Naive thymus-derived CD8-positive, alpha-beta T cell (primary cell): Measurements from ENCODE around the gene DGUOK. TPM values are rescaled to one million over a fixed set of nuclear protein-coding genes. Genes with fewer than 3 reads are reported as not detected.
"Not testable (repeated sequence)": the region's sequence is repeated elsewhere in the genome, so short reads cannot be mapped to it uniquely, and the experiment has no call there.

Source experiments
- ATAC-seq, 2 donors: fragments of 150-1000 bp; cut with Tn5 transposase in 1 of 2; sonication (Bioruptor Pico), chemical (Tn5 transposase) in 1 of 2; 1 replicate in 1 of 2; 2 replicates in 1 of 2; pipeline ENCODE4 v1.10.0; 2021; ENCODE audit warnings: mild to moderate bottlenecking in 2 of 2, moderate library complexity in 2 of 2
- POLR2A ChIA-PET: fragments of 350-600 bp; sonication (Branson Sonifier 250); formaldehyde crosslinking; loops from one replicate; lab custom pipeline; 2021; ENCODE audit warnings: antibody characterized with exemption; lab: Charles Lee
- DNase-seq, 10 donors: peaks; one replicate each; pipeline versions ENCODE4 v3.0.0 to v3.0.0-alpha.2; 2020 to 2022
- H3K27ac Mint-ChIP-seq, 10 donors: one replicate each; pipeline ENCODE4 v1.8.0; 2020 to 2022; ENCODE audit warnings: mild to moderate bottlenecking in 10 of 10, mixed read lengths in 10 of 10, moderate library complexity in 4 of 10, inconsistent platforms in 1 of 10
- H3K27me3 Mint-ChIP-seq, 5 donors: one replicate each; pipeline ENCODE4 v1.8.0; 2021 to 2022; ENCODE audit warnings: mixed read lengths in 5 of 5
- H3K36me3 Mint-ChIP-seq, 3 donors: one replicate each; pipeline ENCODE4 v1.8.0; 2020 to 2022; ENCODE audit warnings: mixed read lengths in 3 of 3, mild to moderate bottlenecking in 2 of 3, inconsistent platforms in 1 of 3
- H3K4me1 Mint-ChIP-seq, 4 donors: one replicate each; pipeline ENCODE4 v1.8.0; 2021 to 2022; ENCODE audit warnings: mixed read lengths in 4 of 4
- H3K4me3 Mint-ChIP-seq, 10 donors: one replicate each; pipeline ENCODE4 v1.8.0; 2020 to 2022; ENCODE audit warnings: mild to moderate bottlenecking in 10 of 10, mixed read lengths in 10 of 10, moderate library complexity in 6 of 10, inconsistent platforms in 1 of 10
- H3K9me3 Mint-ChIP-seq, 9 donors: one replicate each; pipeline ENCODE4 v1.8.0; 2020 to 2022; ENCODE audit warnings: mixed read lengths in 9 of 9, mild to moderate bottlenecking in 3 of 9, inconsistent platforms in 1 of 9, moderate library complexity in 1 of 9
- polyA plus RNA-seq, 3 donors: library from polyadenylated mRNA; unstranded; fragments of 300-500 nt; fragmentation: Illumina TruSeq; gene quantifications; one replicate each; pipeline ENCODE4 v1.2.3, GENCODE V29; 2021
- total RNA-seq, 8 experiments: library from RNA in 2 of 8; stranded (reverse) in 2 of 8; gene quantifications; one replicate each; pipeline ENCODE4 v1.2.3 and lab custom pipeline; 2021 to 2026

DGUOK gene
- 10 to 100 TPM; 70.3 to 72.3 TPM for total RNA-seq
- polyA plus RNA-seq: 100 to 1,000 TPM; 207 to 219 (median 215) TPM
- 21.7 to 51.1 (median 43.6) reads per million in 6 experiments for total RNA-seq (lab: John Stamatoyannopoulos, UW)

DNA sequence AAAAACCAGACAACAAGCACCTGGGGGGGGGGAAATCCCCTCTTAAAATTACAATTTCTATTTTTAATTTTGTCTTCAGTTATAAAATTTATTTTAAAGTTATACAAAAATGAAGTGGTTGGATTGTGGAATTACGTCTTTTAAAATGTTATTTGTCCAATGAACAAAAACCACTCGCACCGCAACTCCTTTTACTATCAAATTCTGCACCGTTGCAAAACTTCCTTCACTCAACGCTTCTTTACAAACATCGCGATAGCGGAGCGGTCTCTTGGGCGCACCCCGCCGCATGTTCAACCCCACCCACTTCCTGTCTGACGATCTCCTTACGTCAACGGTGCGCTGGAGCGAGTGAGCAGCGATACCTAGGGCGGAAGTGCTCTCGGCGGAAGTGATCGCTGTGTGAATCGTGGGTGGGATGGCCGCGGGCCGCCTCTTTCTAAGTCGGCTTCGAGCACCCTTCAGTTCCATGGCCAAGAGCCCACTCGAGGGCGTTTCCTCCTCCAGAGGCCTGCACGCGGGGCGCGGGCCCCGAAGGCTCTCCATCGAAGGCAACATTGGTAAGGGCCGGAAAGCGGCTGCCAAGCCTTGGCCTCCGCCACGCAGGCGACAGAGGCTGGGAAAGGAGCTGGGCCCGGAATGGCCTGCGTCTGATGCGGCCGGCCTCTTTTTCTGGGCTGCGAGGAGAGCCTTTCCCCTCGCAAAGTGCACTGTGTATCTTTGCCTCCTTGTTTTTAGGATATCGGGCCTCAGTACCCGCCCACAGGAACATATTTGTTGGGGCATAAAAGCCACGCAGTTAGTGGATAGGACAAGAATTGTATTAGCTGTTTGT lies at the start of gene DGUOK:
Gene DGUOK, plus strand, starts transcription at position 388 of the 835 bp plus-strand sequence. Its CDS starts 31 bp downstream, at position 419.
- no peaks in the 10 kb centered on the region for H3K27me3 Mint-ChIP-seq
- ATAC-seq (peak; percentile 95 to 98), DNase-seq (peak; percentile 86 to 99 (median 98))
- H3K4me3 Mint-ChIP-seq: peak within 1 kb of the TSS; percentile 79 to 95 (median 92)
- H3K27ac Mint-ChIP-seq: peak within 1 kb of the TSS; percentile 90 to 99 (median 98)
- POLR2A ChIA-PET: interaction anchor here (0.6 to 3.8 kb wide), 14 partner anchors 10 to 693 kb away, joined by 3 to 21 read pairs (median 4); partner anchors contain the start of genes MOB1A, STAMBP and TET3
- no peaks in the 10 kb centered on the region for H3K9me3 Mint-ChIP-seq
- H3K4me1 Mint-ChIP-seq: peaks cover 26 to 63% (median 55%) of the 10 kb centered on the region in 4 donors
- peaks cover 0 to 23% (median 0%) of the 10 kb centered on the region in 3 donors for H3K36me3 Mint-ChIP-seq

DNA sequence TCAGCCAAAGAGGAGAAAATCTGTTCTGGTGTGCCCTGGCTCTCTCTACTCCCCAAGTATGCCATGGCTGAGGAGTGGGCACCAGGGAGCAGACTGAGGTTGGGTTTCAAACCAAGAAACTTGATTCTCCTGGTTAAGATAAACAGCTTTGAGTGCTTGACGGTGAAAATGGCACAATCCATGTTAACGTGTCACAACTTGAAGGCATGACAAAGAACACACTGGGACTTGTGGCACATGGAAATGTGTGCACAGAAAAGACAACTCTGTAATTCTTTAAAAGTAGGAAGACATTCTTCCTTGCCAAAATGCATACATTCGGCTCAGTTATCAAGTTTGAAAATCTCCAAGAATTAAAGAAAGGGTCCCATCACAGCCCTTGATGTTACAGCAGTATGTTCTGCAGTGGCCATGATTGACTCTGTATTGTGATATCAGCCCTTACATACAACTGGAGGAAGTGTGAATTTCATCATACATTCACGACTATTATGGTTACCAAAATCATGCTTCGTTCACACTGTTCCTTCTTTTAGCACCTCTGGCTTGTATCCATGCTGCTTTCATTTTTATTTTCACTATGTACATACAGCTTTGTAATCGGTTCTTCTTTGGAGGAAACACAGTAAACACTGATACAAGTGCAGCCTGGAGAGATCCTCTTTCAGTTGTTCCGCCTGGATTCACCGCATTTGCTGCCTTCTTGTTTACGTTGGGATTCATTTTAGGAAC lies 49.4 kb upstream of the DGUOK start:
- H3K36me3 Mint-ChIP-seq: peaks cover 0 to 7% (median 2%) of the 10 kb centered on the region in 3 donors
- no peak overlapping the region for H3K27ac Mint-ChIP-seq
- H3K4me3 Mint-ChIP-seq: no peak overlapping the region
- no peak for ATAC-seq
- H3K27me3 Mint-ChIP-seq: peaks cover 0 to 2% (median 0%) of the 10 kb centered on the region in 5 donors
- H3K9me3 Mint-ChIP-seq: no peaks in the 10 kb centered on the region
- POLR2A ChIA-PET: no interaction called here
- no peak for DNase-seq
- no peaks in the 10 kb centered on the region for H3K4me1 Mint-ChIP-seq

DNA sequence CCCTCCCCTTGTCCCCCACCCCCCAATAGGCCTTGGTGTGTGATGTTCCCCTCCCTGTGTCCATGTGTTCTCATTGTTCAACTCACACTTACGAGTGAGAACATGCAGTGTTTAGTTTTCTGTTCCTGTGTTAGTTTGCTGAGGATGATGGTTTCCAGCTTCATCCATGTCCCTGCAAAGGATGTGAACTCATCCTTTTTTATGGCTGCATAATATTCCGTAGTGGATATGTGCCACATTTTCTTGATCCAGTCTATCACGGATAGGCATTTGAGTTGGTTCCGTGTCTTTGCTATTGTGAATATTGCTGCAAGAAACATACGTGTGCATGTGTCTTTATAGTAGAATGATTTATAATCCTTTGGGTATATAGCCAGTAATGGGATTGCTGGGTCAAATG lies 48.7 kb upstream of the DGUOK start:
- H3K27me3 Mint-ChIP-seq, H3K27ac Mint-ChIP-seq, H3K9me3 Mint-ChIP-seq, DNase-seq, H3K36me3 Mint-ChIP-seq, H3K4me3 Mint-ChIP-seq, H3K4me1 Mint-ChIP-seq, ATAC-seq, POLR2A ChIA-PET: not testable (repeated sequence)

DNA sequence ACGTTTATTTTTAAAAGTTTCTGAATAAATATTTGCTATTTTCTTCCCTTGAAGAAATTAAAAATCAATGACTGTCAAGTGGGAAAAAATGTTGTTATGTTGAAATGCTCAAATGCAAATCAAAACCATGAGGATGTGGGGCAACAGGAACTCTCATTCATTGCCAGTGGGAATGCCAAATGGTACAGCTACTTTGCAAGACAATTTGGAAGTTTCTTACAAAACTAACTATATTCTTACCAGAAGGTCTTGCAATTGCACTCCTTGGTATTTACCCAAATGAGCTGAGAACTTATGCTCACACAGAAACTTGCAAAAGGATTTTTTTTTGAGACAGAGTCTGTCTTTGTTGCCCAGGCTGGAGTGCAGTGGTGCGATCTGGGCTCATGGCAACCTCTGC lies 41.3 kb upstream of the DGUOK start:
- Mint-ChIP-seq H3K4me3 (no peak overlapping the region), H3K27ac (no peak overlapping the region), H3K4me1 (peaks cover 2 to 7% (median 5%) of the 10 kb centered on the region in 4 donors), H3K9me3 (no peaks in the 10 kb centered on the region), H3K36me3 (no peaks in the 10 kb centered on the region), H3K27me3 (peaks cover 0 to 7% (median 3%) of the 10 kb centered on the region in 5 donors)
- DNase-seq (no peak), ATAC-seq (no peak)
- POLR2A ChIA-PET: no interaction called here

DNA sequence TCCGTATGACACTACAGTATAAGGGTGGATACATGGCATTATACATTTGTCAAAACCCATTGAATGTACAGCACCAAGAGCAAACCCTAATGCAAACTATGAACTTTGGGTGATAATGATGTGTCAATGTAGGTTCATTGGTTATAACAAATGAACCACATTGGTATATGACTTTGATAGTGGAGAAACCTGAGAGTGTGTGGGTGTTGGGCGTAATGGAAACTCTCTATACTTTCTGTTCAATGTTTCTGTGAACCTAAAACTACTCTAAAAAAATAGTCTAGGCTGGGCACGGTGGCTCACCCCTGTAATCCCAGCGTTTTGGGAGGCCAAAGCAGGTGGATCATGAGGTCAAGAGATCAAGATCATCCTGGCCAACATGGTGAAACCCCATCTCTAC lies 40.3 kb upstream of the DGUOK start:
- Mint-ChIP-seq H3K4me1 (peaks cover 3 to 7% (median 5%) of the 10 kb centered on the region in 4 donors), H3K4me3 (no peak overlapping the region), H3K36me3 (no peaks in the 10 kb centered on the region), H3K9me3 (no peaks in the 10 kb centered on the region), H3K27ac (no peak overlapping the region), H3K27me3 (peaks cover 0 to 7% (median 3%) of the 10 kb centered on the region in 5 donors)
- POLR2A ChIA-PET: no interaction called here
- no peak for DNase-seq
- no peak for ATAC-seq

DNA sequence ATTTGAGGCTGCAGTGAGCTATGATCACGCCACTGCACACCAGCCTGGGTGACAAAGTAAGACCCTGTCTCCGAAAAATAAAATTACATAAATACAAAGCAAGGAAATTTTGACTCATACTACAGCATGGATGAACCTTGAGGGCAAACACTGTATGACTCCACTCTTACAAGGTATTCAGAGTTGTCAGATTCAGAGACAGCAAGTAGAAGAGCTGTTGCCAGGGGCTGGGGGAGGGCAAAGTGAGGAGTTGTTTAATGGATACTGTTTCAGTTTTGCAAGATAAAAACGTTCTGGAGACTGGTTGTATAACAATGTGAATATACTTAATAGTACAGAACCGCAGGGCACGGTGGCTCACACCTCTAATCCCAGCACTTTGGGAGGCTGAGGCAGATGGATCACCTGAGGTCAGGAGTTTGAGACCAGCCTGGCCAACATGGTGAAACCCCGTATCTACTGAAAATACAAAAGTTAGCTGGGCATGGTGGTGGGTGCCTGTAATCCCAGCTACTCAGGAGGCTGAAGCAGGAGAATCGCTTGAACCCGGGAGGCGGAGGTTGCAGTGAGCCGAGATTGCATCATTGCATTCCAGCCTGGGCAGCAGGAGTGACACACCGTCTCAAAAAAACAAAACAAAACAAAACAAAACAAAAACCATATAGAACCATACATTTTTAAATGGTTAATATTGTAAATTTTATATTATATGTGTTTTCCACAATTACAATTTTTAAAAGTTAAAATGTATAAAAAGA lies 38.9 kb upstream of the DGUOK start:
- H3K4me3 Mint-ChIP-seq, ATAC-seq: not testable (repeated sequence)
- POLR2A ChIA-PET: interaction anchor here (0.6 kb wide), 1 partner anchor 483 kb away, joined by 3 read pairs; no protein-coding TSS in a partner anchor

DNA sequence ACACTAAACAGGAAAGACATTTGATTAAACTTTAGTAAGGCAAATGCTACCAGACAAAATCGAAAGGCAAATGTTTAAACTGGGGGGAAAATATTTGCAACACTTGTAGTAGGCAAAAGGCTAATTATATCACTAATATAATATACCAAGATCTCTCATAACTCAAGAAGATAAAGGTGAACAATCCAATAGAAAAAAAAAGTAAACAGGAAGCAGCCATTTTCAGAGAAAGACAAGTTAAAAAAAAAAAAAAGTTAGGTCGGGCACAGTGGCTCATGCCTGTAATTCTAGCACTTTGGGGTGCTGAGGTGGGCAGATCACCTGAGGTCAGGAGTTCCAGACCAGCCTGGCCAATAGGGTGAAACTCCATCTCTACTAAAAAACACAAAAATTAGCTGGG lies 38.3 kb upstream of the DGUOK start:
- Mint-ChIP-seq H3K27me3 (peaks cover 0 to 3% (median 2%) of the 10 kb centered on the region in 5 donors), H3K4me3 (peak overlapping the region in 1 of 10 donors; percentile 22), H3K27ac (peak overlapping the region in 3 of 10 donors; percentile 2 to 35 (median 29)), H3K9me3 (no peaks in the 10 kb centered on the region), H3K36me3 (no peaks in the 10 kb centered on the region), H3K4me1 (peaks cover 3 to 9% (median 5%) of the 10 kb centered on the region in 4 donors)
- POLR2A ChIA-PET: no interaction called here
- peak in 1 of 10 donors; percentile 0 for DNase-seq
- no peak for ATAC-seq

More for the DNA sequence above, 38.9 kb upstream of the DGUOK start:
- not testable (repeated sequence) for H3K9me3 Mint-ChIP-seq, H3K4me1 Mint-ChIP-seq, DNase-seq, H3K36me3 Mint-ChIP-seq, H3K27me3 Mint-ChIP-seq
- peak overlapping the region in 1 of 10 donors; percentile 28 for H3K27ac Mint-ChIP-seq

DNA sequence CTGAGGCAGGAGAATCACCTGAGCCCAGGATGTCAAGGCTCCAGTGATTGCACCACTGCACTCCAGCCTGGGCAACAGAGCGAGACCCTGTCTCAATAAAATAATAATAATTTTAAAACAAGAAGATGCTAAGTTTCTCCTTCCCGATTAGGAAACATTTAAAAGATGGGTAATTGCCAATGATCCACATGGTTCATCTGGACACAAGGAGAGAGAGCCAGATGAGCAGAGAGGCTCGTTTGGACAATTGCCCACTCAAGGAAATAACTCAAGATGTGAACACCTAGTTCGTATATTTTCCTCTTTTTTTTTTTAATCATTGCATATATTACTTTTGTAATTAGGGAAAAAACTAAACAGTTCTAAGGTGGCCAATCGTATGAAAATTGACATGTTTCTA lies 37.5 kb upstream of the DGUOK start:
- Mint-ChIP-seq H3K27me3 (peaks cover 0 to 2% (median 0%) of the 10 kb centered on the region in 5 donors), H3K4me3 (no peak overlapping the region), H3K9me3 (no peaks in the 10 kb centered on the region), H3K27ac (no peak overlapping the region), H3K36me3 (no peaks in the 10 kb centered on the region), H3K4me1 (peaks cover 3 to 16% (median 9%) of the 10 kb centered on the region in 4 donors)
- POLR2A ChIA-PET: no interaction called here
- DNase-seq (no peak), ATAC-seq (no peak)

DNA sequence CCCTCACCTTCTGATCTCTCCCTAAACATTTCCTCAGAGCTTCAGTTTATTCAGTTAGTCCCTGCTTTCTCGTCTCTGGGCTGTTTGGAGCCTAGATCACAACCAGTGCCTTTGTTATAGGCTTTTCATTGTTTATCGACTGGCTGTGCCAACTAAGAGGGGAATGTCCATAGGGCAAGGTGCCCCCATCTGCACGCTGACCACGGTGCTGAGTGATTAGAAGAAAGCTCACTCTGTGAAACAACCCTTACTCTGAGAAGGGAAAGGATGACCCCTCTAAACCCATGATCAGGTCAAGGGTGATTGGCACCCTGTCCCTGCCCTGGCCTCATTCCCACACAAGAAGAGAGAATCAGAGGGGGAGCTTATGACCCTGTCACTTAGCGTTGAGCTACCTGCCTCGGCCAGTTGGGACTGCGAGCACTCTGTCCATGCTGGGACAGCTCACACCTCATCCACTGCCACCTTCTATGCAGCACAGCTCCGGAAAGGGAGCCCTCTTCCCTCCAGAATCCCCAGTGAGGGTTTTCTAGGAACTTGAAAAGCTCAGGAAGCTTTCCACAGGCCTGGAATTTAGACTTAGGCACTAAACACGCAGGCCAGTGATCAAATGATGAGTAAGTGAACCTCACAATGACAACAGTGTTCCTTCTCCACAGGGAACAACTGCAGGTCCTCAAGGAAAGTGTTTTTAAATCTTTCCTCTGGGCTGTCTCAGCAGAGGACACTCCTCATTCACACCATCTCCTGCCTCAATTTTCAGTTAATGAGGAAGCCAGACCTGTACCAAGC lies 36.2 kb upstream of the DGUOK start:
- Mint-ChIP-seq H3K4me1 (peaks cover 4 to 24% (median 18%) of the 10 kb centered on the region in 4 donors), H3K27ac (no peak overlapping the region), H3K27me3 (peaks cover 0 to 2% (median 0%) of the 10 kb centered on the region in 5 donors), H3K36me3 (no peaks in the 10 kb centered on the region), H3K9me3 (no peaks in the 10 kb centered on the region), H3K4me3 (no peak overlapping the region)
- ATAC-seq (no peak), DNase-seq (no peak)
- POLR2A ChIA-PET: no interaction called here

DNA sequence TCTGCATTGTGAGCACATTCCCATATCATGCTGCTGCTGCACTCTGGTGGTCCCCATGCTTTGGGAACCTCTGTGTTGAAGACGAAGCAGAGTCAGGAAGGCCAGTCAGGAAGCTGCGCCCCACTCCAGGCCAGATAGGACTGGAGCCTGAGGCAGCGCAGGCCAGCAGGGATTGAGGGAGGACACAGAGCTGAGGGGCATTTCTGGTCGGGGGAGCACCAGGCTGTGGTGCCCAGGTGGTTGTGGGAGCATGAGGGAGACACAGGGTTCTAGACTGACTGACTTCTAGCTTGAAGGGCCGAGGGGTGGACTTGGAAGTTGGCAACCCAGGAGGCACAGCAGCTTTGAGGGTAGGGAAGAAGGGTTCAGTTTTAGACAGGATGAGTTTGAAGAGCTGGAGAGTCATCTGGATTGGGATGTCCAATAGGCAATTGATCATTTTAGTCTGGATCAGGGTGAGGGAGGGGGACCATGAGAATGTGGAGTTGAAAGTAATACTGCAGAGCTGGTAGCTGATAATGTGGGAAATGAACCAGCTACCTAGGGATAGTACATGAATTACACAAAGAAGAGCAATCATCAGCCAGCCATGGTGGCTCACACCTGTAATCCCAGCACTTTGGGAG lies 35.3 kb upstream of the DGUOK start:
- no peak for DNase-seq
- Mint-ChIP-seq H3K4me1 (peaks cover 8 to 31% (median 22%) of the 10 kb centered on the region in 4 donors), H3K4me3 (no peak overlapping the region), H3K36me3 (no peaks in the 10 kb centered on the region), H3K27me3 (peaks cover 0 to 2% (median 0%) of the 10 kb centered on the region in 5 donors), H3K27ac (peak overlapping the region in 3 of 10 donors; percentile 44 to 85 (median 78)), H3K9me3 (no peaks in the 10 kb centered on the region)
- no peak for ATAC-seq
- POLR2A ChIA-PET: no interaction called here

DNA sequence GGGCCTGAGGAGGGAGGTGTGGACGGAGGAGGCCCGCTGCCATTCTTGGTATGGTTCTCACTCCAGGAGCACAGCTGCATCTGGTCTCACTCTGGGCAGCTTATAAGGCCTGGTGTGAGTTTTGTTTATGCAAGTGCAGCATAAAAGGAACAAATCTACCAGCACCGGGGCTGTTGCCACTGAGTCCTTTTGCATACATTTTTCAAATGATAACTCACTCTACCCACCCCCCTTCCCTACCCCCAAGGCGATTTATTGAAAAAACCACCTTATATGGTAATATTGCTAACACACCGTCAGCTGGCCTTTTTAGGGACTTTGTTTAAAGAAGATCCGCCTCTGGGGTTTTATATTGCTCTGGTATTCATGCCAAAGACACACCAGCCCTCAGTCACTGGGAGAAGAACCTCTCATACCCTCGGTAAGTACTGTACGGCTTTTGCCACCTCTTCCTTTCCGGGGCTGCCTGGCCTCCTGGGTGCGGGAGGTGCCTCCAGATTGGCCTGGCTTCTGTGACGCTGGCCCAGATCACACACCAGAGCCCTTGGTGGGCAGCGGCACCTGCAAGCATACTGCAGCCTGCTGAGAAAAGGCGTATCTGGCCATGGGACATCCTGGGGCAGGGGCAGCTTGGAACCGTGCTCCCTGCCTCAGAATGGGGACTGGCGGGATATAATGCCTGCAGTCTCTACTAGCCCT lies 33.9 kb upstream of the DGUOK start, which contains the start of gene ACTG2:
Gene ACTG2, plus strand, starts transcription at position 378 of the 699 bp plus-strand sequence. CDS start 8,304 bp downstream, outside the sequence.
- POLR2A ChIA-PET: no interaction called here
- Mint-ChIP-seq H3K27ac (peak within 1 kb of the TSS in 2 of 10 donors; percentile 4 to 6), H3K36me3 (no peaks in the 10 kb centered on the region), H3K27me3 (no peaks in the 10 kb centered on the region), H3K4me3 (no peak within 1 kb of the TSS), H3K9me3 (no peaks in the 10 kb centered on the region), H3K4me1 (peaks cover 22 to 45% (median 32%) of the 10 kb centered on the region in 4 donors)
- DNase-seq (no peak), ATAC-seq (no peak)
